A549 (cell line): ENCODE results near the gene PDE7B.

Experiments used
- CBX8 ChIP-seq: fragments of 200-600 bp; sonication (generic); IDR thresholded peaks from 2 replicates; pipeline ENCODE4 v1.6.1; 2016
- CTCF ChIP-seq: fragments of >200 bp; sonication (Bioruptor Twin); formaldehyde crosslinking; IDR thresholded peaks from 3 replicates; pipeline ENCODE4 v1.5.1; 2016
- EP300 ChIP-seq, 2 experiments: fragments of >200 bp; sonication (Bioruptor Twin); formaldehyde crosslinking; IDR thresholded peaks; 2 replicates in 1 of 2; 3 replicates in 1 of 2; pipeline ENCODE4 v1.6.1; 2016 to 2017
- HOXA7 ChIP-seq: fragments of 250-450 bp; sonication (Bioruptor Pico); IDR thresholded peaks from 2 replicates; pipeline ENCODE4 v1.5.0; 2020; ENCODE audit warnings: mild to moderate bottlenecking, moderate library complexity
- JUN ChIP-seq, 2 experiments: fragments of >200 bp; sonication (Bioruptor Twin); formaldehyde crosslinking; IDR thresholded peaks; 2 replicates in 1 of 2; 3 replicates in 1 of 2; pipeline ENCODE4 v1.6.1; 2016 to 2017
- JUNB ChIP-seq: fragments of >200 bp; sonication (Bioruptor Twin); formaldehyde crosslinking; IDR thresholded peaks from 2 replicates; pipeline ENCODE4 v1.6.1; 2016
- KDM1A ChIP-seq: fragments of 200-600 bp; sonication (generic); IDR thresholded peaks from 2 replicates; pipeline ENCODE4 v1.6.1; 2016; ENCODE audit warnings: low read depth, mild to moderate bottlenecking
- MYC ChIP-seq: IDR thresholded peaks from 2 replicates; pipeline ENCODE4 v1.6.1; 2012; ENCODE audit warnings: mild to moderate bottlenecking, inconsistent platforms, low read length, improper control_type of control experiment, borderline replicate concordance
- NFE2L2 ChIP-seq: fragments of 150-350 bp; conservative IDR thresholded peaks from 2 replicates; pipeline ENCODE4 v1.6.1; 2014; ENCODE audit warnings: low read length
- SMC3 ChIP-seq: fragments of >200 bp; sonication (Bioruptor Twin); formaldehyde crosslinking; IDR thresholded peaks from 3 replicates; pipeline ENCODE4 v1.6.1; 2018; ENCODE audit warnings: inconsistent platforms

- TF ChIP-seq HOXA7 (CRISPR knock-in tag) (no peak), JUN (IDR thresholded peaks at IDR 0.05) (no peak), KDM1A (no peak), MYC (no peak), NFE2L2 (no peak), CBX8 (no peak), CTCF (no peak), EP300 (IDR thresholded peaks at IDR 0.05) (no peak), SMC3 (no peak), JUNB (no peak)
Observed at GRCh38 chr6:136072691-136073090, 221.2 kb downstream of the PDE7B start.
